Mesendoderm (in vitro differentiated cells): ENCODE measurements around the gene WFIKKN1.

Experiments
- DNase-seq: peaks from one replicate; pipeline ENCODE4 v3.0.0; 2013
- H2AK5ac ChIP-seq: 2 replicates; pipeline ENCODE4 v1.6.1; 2013; ENCODE audit warnings: low read length, inconsistent platforms
- H2BK120ac ChIP-seq: 2 replicates; pipeline ENCODE4 v1.6.1; 2013; ENCODE audit warnings: low read depth, mild to moderate bottlenecking, low read length, moderate library complexity, mixed read lengths
- H2BK15ac ChIP-seq: replicated peaks from 2 replicates; pipeline ENCODE4 v1.6.1; 2013; ENCODE audit warnings: low read depth, mild to moderate bottlenecking, moderate library complexity
- H2BK5ac ChIP-seq: 2 replicates; pipeline ENCODE4 v1.6.1; 2013; ENCODE audit warnings: low read length, inconsistent platforms
- H3K18ac ChIP-seq: 2 replicates; pipeline ENCODE4 v1.6.1; 2013; ENCODE audit warnings: mild to moderate bottlenecking, low read length, mixed read lengths
- H3K23ac ChIP-seq: one replicate; pipeline ENCODE4 v1.6.1; 2013; ENCODE audit warnings: low read length
- H3K27ac ChIP-seq: 2 replicates; pipeline ENCODE4 v1.5.1; 2013; ENCODE audit warnings: low read depth, mild to moderate bottlenecking, inconsistent platforms, low read length, moderate library complexity
- H3K27me3 ChIP-seq: 2 replicates; pipeline ENCODE4 v1.6.1; 2013; ENCODE audit warnings: low read length, control low read depth, mild to moderate bottlenecking, inconsistent platforms; ENCODE audit not compliant: insufficient read depth, poor library complexity
- H3K36me3 ChIP-seq: 2 replicates; pipeline ENCODE4 v1.6.1; 2013; ENCODE audit warnings: low read length, inconsistent platforms; ENCODE audit not compliant: control insufficient read depth, insufficient read depth
- H3K4ac ChIP-seq: one replicate; pipeline ENCODE4 v1.6.1; 2013; ENCODE audit warnings: low read depth, mild to moderate bottlenecking, low read length, moderate library complexity
- H3K4me1 ChIP-seq: 2 replicates; pipeline ENCODE4 v1.6.1; 2013; ENCODE audit warnings: low read depth, low read length, inconsistent platforms; ENCODE audit not compliant: control insufficient read depth
- H3K4me2 ChIP-seq: 2 replicates; pipeline ENCODE4 v1.6.1; 2013; ENCODE audit warnings: low read length
- H3K4me3 ChIP-seq: 2 replicates; pipeline ENCODE4 v1.5.1; 2013; ENCODE audit warnings: mild to moderate bottlenecking, low read length
- H3K56ac ChIP-seq: one replicate; pipeline ENCODE4 v1.6.1; 2013; ENCODE audit warnings: low read length
- H3K79me1 ChIP-seq: 2 replicates; pipeline ENCODE4 v1.6.1; 2013; ENCODE audit warnings: low read length, inconsistent platforms
- H3K79me2 ChIP-seq: 2 replicates; pipeline ENCODE4 v1.6.1; 2013; ENCODE audit warnings: mild to moderate bottlenecking, low read length; ENCODE audit not compliant: control insufficient read depth, insufficient read depth
- H3K9ac ChIP-seq: 2 replicates; pipeline ENCODE4 v1.6.1; 2013; ENCODE audit warnings: low read length, inconsistent platforms
- H4K5ac ChIP-seq: one replicate; pipeline ENCODE4 v1.6.1; 2013; ENCODE audit warnings: low read length
- H4K8ac ChIP-seq: one replicate; pipeline ENCODE4 v1.6.1; 2013; ENCODE audit warnings: low read depth, mild to moderate bottlenecking, control low read depth, low read length, moderate library complexity
- WGBS: extraction: QIAGEN DNeasy Blood & Tissue Kit; methylation state at CpG from one replicate; pipeline ENCODE4 v1.1.7; 2013; ENCODE audit warnings: low lambda C conversion rate, missing lambda C conversion rate; ENCODE audit not compliant: insufficient coverage; ENCODE audit errors: extremely low coverage; 5-methylcytosine and 5-hydroxymethylcytosine counted together

Gene WFIKKN1

DNA sequence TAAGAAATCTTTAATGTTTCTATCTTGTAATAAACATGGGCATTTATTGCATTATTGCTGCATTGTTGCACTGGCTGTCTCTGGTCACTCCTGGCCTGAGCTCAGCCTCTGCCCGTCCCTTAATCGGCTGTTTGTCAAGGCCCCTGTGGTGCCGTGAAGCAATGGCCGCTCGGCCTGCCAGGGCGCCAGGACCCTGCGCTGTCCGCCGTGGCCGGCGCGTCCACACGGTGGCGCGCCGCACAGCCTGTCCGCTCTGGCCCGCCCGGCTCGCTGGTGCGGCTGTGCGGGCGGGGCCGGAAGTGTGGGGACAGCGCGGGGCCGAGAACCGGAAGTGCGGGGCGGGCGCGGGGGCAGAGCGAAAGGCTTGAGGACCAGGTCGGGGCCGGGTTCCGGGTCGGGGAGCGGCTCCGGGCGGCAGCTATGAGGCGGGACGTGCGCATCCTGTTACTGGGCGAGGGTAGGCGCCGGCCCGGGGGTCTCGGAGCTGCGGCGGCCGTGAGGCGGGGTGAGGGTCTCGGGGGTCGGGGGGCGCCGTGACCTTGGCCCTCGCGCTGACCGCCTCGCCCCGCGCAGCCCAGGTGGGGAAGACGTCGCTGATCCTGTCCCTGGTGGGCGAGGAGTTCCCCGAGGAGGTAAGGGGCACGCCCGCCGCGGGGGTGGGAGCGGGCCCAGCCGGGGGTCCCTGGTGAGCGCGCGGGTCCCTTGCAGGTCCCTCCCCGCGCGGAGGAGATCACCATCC is 37.2 kb downstream of the WFIKKN1 start, which contains the start of gene RHOT2:
TSS of gene RHOT2 (plus strand) at position 353 of the 739 bp plus-strand sequence. CDS start at position 421, 68 bp downstream.
- Histone ChIP-seq H3K79me2 (peaks cover 12% of the 10 kb centered on the region), H3K4me2 (peak within 1 kb of the TSS; percentile 39), H3K23ac (peak within 1 kb of the TSS; percentile 24), H2BK15ac (no peak within 1 kb of the TSS), H3K56ac (peak within 1 kb of the TSS; percentile 97), H3K79me1 (peaks cover 9% of the 10 kb centered on the region), H2AK5ac (no peak within 1 kb of the TSS), H4K5ac (no peak within 1 kb of the TSS), H3K4ac (peak within 1 kb of the TSS; percentile 64), H3K18ac (peak within 1 kb of the TSS; percentile 19), H2BK5ac (no peak within 1 kb of the TSS), H3K36me3 (peaks cover 20% of the 10 kb centered on the region), H3K27me3 (no peaks in the 10 kb centered on the region), H3K4me1 (no peaks in the 10 kb centered on the region), H2BK120ac (no peak within 1 kb of the TSS), H4K8ac (no peak within 1 kb of the TSS), H3K27ac (no peak within 1 kb of the TSS), H3K9ac (peak within 1 kb of the TSS; percentile 94), H3K4me3 (peak within 1 kb of the TSS; percentile 88)
- no CpG with 5 or more reads among the region's 78 CpGs for WGBS
- DNase-seq: peak; percentile 95

DNA sequence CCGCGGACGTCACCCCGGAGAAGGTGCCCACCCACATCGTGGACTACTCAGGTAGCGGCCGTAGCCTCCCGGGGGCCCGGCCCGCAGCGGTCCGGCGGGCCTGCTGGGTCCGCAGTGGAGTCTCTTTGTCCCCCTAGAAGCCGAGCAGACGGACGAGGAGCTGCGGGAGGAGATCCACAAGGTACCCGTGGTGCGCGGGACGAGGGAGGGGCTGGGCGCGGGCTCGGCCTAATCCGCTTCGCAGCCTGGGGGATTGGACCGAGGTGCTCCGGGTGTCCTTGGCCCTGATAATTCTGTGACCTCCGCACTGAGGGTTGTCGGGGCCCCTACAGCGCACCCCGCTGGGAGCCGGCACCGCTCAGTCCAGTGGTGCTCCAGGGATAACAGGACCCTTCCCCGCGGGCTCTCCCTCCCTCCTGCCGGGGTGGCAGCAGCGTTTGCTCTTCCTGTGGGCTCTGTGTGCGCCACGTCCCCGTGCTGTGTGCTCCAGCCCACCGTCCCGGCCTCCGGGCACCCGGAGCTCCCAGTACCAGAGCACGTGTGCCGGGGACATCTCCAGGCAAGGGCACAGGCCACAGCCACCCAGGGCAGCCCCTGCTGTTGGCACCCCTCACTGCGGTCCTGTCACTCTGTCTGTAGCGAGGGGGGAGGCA is 37.9 kb downstream of the WFIKKN1 start:
- Histone ChIP-seq H3K4me1 (no peaks in the 10 kb centered on the region), H2BK15ac (no peak overlapping the region), H3K4ac (peak overlapping the region; percentile 64), H3K18ac (peak overlapping the region; percentile 19), H3K4me3 (peak overlapping the region; percentile 88), H3K9ac (peak overlapping the region; percentile 94), H3K4me2 (peak overlapping the region; percentile 39), H3K79me1 (peaks cover 9% of the 10 kb centered on the region), H3K23ac (peak overlapping the region; percentile 24), H3K27me3 (no peaks in the 10 kb centered on the region), H3K27ac (no peak overlapping the region), H2BK120ac (no peak overlapping the region), H4K5ac (no peak overlapping the region), H3K56ac (peak overlapping the region; percentile 97), H2AK5ac (no peak overlapping the region), H3K79me2 (peaks cover 12% of the 10 kb centered on the region), H3K36me3 (peaks cover 22% of the 10 kb centered on the region), H2BK5ac (no peak overlapping the region), H4K8ac (no peak overlapping the region)
- WGBS: no CpG with 5 or more reads among the region's 50 CpGs
- DNase-seq: no peak

DNA sequence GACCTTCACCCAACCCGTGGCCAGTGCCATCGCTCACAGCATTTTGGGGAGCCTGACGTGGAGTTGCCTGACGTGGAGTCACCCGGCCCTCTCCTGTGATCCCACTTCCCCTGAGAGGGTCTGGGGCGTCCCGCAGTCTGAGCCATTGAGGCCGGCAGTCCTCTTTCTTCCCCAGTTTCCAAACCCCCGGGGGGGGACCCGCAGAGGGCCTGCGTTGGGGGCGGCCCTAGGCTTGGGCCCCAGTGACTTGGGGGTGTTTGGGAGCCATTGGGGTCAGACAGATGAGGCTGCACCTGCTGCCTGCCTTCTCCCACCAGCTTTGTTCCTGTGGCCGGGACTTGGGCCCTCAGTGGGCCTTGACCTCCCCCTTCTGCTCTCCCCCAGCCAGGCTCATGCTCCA is 38.9 kb downstream of the WFIKKN1 start:
- Histone ChIP-seq H3K4me1 (no peaks in the 10 kb centered on the region), H3K23ac (no peak overlapping the region), H2BK5ac (no peak overlapping the region), H2BK15ac (no peak overlapping the region), H3K4me3 (no peak overlapping the region), H3K27me3 (no peaks in the 10 kb centered on the region), H3K79me1 (peaks cover 9% of the 10 kb centered on the region), H4K8ac (no peak overlapping the region), H3K18ac (no peak overlapping the region), H3K4ac (no peak overlapping the region), H2BK120ac (no peak overlapping the region), H3K4me2 (no peak overlapping the region), H2AK5ac (no peak overlapping the region), H3K27ac (no peak overlapping the region), H3K79me2 (peaks cover 12% of the 10 kb centered on the region), H3K9ac (no peak overlapping the region), H3K36me3 (peaks cover 22% of the 10 kb centered on the region), H3K56ac (no peak overlapping the region), H4K5ac (no peak overlapping the region)
- no peak for DNase-seq
- WGBS: no CpG with 5 or more reads among the region's 13 CpGs

DNA sequence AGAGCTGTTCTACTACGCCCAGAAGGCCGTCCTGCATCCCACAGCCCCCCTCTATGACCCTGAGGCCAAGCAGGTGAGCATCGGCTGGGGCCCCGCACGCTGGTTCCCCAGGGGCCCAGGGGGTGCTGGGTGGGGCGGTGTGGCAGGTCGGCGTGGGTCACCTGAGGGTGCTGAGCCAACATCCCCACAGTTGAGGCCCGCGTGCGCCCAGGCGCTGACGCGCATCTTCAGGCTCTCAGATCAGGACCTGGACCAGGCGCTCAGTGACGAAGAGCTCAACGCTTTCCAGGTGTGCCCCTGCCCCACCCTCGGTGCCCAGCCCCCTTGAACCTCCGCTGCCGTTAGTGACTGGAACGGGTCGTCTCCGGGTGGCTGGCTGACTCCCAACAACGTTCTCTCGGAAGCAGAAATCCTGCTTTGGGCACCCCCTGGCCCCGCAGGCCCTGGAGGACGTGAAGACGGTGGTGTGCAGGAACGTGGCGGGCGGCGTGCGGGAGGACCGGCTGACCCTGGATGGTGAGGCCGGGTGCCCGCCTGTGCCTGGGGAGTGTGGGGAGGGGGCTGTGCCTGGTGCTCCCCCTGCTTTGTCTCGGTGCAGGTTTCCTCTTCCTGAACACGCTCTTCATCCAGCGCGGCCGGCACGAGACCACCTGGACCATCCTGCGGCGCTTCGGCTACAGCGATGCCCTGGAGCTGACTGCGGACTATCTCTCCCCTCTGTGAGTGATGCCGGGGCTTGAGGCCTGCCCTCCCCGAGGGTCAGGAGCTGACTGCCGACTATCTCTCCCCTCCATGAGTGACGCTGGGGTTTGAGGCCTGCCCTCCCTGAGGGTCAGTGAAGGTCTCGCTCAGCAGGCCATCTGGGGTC is 39.9 kb downstream of the WFIKKN1 start:
- Histone ChIP-seq H4K5ac (no peak overlapping the region), H3K4ac (no peak overlapping the region), H3K4me3 (no peak overlapping the region), H3K18ac (no peak overlapping the region), H3K79me2 (peaks cover 12% of the 10 kb centered on the region), H2BK5ac (no peak overlapping the region), H3K36me3 (peaks cover 22% of the 10 kb centered on the region), H3K27ac (no peak overlapping the region), H3K79me1 (peaks cover 9% of the 10 kb centered on the region), H4K8ac (no peak overlapping the region), H2BK15ac (no peak overlapping the region), H3K9ac (no peak overlapping the region), H3K4me2 (no peak overlapping the region), H3K4me1 (peaks cover 5% of the 10 kb centered on the region), H3K56ac (no peak overlapping the region), H3K27me3 (no peaks in the 10 kb centered on the region), H2BK120ac (no peak overlapping the region), H3K23ac (no peak overlapping the region), H2AK5ac (no peak overlapping the region)
- WGBS: no CpG with 5 or more reads among the region's 52 CpGs
- no peak for DNase-seq

DNA sequence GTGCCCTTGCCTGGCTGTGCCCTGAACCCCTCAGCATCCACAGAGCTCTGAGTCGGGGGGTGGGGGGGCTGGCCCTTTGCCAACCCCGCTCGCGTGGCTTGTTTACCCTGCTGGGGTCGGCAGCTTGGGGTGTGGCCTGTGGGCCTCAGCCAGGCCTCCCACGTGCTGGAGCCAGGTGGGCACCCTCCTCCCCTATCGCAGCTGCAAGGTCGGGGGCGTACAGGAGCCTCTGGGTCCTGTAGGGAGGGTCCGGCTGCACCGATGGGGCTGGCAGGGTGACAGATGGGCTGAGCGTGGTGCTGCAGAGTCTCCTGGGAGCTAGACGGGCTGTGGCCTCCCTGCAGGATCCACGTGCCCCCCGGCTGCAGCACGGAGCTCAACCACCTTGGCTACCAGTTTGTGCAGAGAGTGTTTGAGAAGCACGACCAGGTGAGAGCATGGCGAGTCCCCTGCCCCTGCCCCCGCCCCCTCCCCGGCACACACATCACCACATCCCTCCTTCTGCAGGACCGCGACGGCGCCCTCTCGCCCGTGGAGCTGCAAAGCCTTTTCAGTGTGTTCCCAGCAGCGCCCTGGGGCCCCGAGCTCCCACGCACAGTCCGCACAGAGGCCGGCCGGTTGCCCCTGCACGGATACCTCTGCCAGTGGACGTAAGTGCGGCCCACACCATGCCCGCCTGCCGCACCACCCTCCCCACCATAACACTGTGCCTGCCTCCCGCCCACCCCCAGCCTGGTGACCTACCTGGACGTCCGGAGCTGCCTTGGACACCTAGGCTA is 40.8 kb downstream of the WFIKKN1 start:
- Histone ChIP-seq H3K36me3 (peaks cover 22% of the 10 kb centered on the region), H3K9ac (no peak overlapping the region)

More for the DNA sequence above, 40.8 kb downstream of the WFIKKN1 start:
- Histone ChIP-seq H2AK5ac (no peak overlapping the region), H2BK15ac (no peak overlapping the region), H3K79me2 (peaks cover 12% of the 10 kb centered on the region), H3K18ac (no peak overlapping the region), H3K27me3 (no peaks in the 10 kb centered on the region), H3K4ac (no peak overlapping the region), H4K5ac (no peak overlapping the region), H4K8ac (no peak overlapping the region), H2BK5ac (no peak overlapping the region), H3K79me1 (peaks cover 9% of the 10 kb centered on the region), H3K23ac (no peak overlapping the region), H3K4me1 (peaks cover 5% of the 10 kb centered on the region), H3K27ac (no peak overlapping the region), H2BK120ac (no peak overlapping the region), H3K4me2 (no peak overlapping the region), H3K56ac (no peak overlapping the region), H3K4me3 (no peak overlapping the region)
- WGBS: no CpG with 5 or more reads among the region's 40 CpGs
- no peak for DNase-seq
